Measurements from ENCODE around the gene ELL. TPM values are rescaled to one million over a fixed set of nuclear protein-coding genes. Genes with fewer than 3 reads are reported as not detected.

Gene ELL
- total RNA-seq, 1 experiment from 2014 or later, result 17.3 TPM

GRCh38 chr19:18557411-18558201, 35.7 kb upstream of the ELL start, which contains the start of gene KXD1 (continued):
- TF ChIP-seq FOXP4 (CRISPR knock-in tag; IDR thresholded peaks at IDR 0.05) (peak; percentile 75; the same call in 1 of the 2 replicates), MXD4 (CRISPR knock-in tag; IDR thresholded peaks at IDR 0.05; ENCODE audit: borderline replicate concordance) (no peak), IRF1 (CRISPR knock-in tag; IDR thresholded peaks at IDR 0.05) (no peak), TP53 (CRISPR knock-in tag; IDR thresholded peaks at IDR 0.05) (no peak), GTF2I (CRISPR knock-in tag; conservative IDR thresholded peaks at IDR 0.05) (peak; percentile 98), FOXP1 (CRISPR knock-in tag; IDR thresholded peaks at IDR 0.05; ENCODE audit: borderline replicate concordance) (no peak; the same call in 1 of the 2 replicates), ZNF219 (CRISPR knock-in tag; IDR thresholded peaks at IDR 0.05; ENCODE audit: borderline replicate concordance) (peak; percentile 86; the same call in 1 of the 2 replicates), RELA (CRISPR knock-in tag; IDR thresholded peaks at IDR 0.05; ENCODE audit: borderline replicate concordance) (no peak), E2F4 (CRISPR knock-in tag; IDR thresholded peaks at IDR 0.05; ENCODE audit: borderline replicate concordance, low read depth) (no peak), GABPB1 (CRISPR knock-in tag; IDR thresholded peaks at IDR 0.05) (0 out of 2 replicates have a peak, but pooled peaks have one; percentile 39), NR1H2 (CRISPR knock-in tag; IDR thresholded peaks at IDR 0.05) (no peak), MAX (CRISPR knock-in tag; IDR thresholded peaks at IDR 0.05) (peak; percentile 83), ZNF232 (CRISPR knock-in tag; IDR thresholded peaks at IDR 0.05) (0 out of 2 replicates have a peak, but pooled peaks have one; percentile 15), NFE2L1 (CRISPR knock-in tag; IDR thresholded peaks at IDR 0.05) (0 out of 2 replicates have a peak, but pooled peaks have one; percentile 42), ZNF396 (CRISPR knock-in tag; IDR thresholded peaks at IDR 0.05; ENCODE audit: borderline replicate concordance) (no peak), PRRX2 (CRISPR knock-in tag; IDR thresholded peaks at IDR 0.05) (0 out of 2 replicates have a peak, but pooled peaks have one; percentile 11), CREM (CRISPR knock-in tag; IDR thresholded peaks at IDR 0.05) (peak; percentile 78; the same call in 1 of the 2 replicates), MYBL2 (CRISPR knock-in tag; IDR thresholded peaks at IDR 0.05) (peak; percentile 81; the same call in 1 of the 2 replicates), PREB (CRISPR knock-in tag; IDR thresholded peaks at IDR 0.05; ENCODE audit: borderline replicate concordance) (no peak), AFF4 (CRISPR knock-in tag; IDR thresholded peaks at IDR 0.05; ENCODE audit: borderline replicate concordance) (no peak)
- TF ChIP-seq, protein P1, sequence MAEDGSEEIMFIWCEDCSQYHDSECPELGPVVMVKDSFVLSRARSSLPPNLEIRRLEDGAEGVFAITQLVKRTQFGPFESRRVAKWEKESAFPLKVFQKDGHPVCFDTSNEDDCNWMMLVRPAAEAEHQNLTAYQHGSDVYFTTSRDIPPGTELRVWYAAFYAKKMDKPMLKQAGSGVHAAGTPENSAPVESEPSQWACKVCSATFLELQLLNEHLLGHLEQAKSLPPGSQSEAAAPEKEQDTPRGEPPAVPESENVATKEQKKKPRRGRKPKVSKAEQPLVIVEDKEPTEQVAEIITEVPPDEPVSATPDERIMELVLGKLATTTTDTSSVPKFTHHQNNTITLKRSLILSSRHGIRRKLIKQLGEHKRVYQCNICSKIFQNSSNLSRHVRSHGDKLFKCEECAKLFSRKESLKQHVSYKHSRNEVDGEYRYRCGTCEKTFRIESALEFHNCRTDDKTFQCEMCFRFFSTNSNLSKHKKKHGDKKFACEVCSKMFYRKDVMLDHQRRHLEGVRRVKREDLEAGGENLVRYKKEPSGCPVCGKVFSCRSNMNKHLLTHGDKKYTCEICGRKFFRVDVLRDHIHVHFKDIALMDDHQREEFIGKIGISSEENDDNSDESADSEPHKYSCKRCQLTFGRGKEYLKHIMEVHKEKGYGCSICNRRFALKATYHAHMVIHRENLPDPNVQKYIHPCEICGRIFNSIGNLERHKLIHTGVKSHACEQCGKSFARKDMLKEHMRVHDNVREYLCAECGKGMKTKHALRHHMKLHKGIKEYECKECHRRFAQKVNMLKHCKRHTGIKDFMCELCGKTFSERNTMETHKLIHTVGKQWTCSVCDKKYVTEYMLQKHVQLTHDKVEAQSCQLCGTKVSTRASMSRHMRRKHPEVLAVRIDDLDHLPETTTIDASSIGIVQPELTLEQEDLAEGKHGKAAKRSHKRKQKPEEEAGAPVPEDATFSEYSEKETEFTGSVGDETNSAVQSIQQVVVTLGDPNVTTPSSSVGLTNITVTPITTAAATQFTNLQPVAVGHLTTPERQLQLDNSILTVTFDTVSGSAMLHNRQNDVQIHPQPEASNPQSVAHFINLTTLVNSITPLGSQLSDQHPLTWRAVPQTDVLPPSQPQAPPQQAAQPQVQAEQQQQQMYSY (CRISPR knock-in tag; IDR thresholded peaks at IDR 0.05), result peak; percentile 79
- TF ChIP-seq, protein P2, sequence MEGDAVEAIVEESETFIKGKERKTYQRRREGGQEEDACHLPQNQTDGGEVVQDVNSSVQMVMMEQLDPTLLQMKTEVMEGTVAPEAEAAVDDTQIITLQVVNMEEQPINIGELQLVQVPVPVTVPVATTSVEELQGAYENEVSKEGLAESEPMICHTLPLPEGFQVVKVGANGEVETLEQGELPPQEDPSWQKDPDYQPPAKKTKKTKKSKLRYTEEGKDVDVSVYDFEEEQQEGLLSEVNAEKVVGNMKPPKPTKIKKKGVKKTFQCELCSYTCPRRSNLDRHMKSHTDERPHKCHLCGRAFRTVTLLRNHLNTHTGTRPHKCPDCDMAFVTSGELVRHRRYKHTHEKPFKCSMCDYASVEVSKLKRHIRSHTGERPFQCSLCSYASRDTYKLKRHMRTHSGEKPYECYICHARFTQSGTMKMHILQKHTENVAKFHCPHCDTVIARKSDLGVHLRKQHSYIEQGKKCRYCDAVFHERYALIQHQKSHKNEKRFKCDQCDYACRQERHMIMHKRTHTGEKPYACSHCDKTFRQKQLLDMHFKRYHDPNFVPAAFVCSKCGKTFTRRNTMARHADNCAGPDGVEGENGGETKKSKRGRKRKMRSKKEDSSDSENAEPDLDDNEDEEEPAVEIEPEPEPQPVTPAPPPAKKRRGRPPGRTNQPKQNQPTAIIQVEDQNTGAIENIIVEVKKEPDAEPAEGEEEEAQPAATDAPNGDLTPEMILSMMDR (IDR thresholded peaks at IDR 0.05), result no peak
